Fibroblast of skin of right biceps (primary cell): ENCODE results near the gene CCZ1B.
"Not testable (repeated sequence)": the region's sequence is repeated elsewhere in the genome, so short reads cannot be mapped to it uniquely, and the experiment has no call there.

Experiments
- DNase-seq: peaks from one replicate; pipeline ENCODE4 v3.0.0-alpha.2; 2013

CCZ1B gene

DNA sequence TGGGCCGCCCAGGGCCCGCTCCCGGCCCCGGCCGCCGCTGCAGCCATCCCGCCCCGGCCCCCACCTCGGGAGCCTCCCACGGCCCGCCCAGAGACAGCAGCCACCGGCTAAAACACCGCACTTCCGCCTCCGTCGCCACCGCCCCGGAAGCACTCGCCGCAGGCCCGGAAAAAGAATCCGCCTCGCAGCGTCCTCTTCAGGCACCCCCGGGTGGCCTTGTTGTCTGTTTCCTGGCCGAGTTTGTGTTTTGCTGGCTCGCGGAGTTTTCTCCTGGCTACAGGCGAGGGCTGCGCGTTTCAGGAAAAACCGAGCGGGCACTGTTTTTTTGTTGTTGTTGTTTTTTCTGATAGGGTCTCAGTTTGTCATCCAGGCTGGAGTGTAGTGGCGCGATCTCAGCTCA is at the start of gene CCZ1B:
Gene CCZ1B, minus strand, starts transcription at position 125 of the 400 bp plus-strand sequence. Its CDS starts 78 bp downstream, at position 47.
- peak; percentile 76 for DNase-seq

DNA sequence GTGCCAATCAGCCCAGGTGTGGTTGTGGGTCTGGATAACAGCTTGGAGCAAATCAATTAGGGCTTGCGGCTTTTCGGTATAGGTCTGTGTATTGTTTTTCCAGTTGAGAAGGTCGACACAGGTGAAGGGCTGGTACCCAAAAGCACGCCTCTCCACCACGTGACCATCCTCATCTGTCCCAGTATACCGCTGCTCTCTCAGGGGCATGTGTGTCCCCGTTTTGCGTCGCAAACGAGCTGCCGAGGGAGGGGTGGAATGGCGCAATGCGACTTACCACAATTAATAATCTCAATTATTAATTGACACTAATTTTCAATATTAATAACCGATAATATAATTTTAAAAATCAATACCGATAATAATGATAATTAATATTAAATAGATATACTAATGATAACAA is 48.9 kb upstream of the CCZ1B start:
- not testable (repeated sequence) for DNase-seq

DNA sequence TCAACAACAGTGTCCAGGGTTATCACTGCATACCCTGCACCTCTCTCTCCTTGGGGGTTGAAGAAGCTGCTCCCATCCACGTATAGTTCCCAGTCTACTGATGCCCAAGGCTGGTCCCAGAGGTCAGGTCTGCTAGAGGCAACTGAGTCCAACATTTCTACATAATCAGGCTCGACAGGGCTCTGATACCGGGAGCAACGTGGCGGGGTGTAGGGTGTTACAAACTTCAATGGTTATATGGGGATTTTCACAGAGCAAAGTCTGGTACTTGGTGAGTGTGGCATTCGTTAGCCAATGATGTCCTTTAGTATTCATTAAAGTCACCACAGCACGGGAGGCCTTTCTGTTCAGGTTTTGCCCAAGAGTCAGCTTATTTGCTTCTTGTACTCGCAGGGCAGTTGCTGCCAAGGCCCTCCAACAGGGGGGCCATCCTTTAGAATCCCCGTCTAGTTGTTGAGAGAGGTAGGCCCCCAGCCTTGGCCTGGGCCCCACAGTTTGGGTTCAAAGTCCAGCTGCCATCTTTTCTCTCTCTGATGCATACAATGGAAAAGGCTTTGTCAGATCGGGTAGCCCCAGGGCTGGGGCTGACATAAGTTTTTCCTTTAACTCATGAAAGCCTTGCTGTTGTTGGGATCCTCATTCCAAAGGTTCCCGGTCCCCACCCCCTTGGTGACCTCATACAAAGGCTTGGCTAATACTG is 46.3 kb upstream of the CCZ1B start:
- not testable (repeated sequence) for DNase-seq

GRCh38 chr7:6871421-6872144 is 45.5 kb upstream of the CCZ1B start:
- not testable (repeated sequence) for DNase-seq

DNA sequence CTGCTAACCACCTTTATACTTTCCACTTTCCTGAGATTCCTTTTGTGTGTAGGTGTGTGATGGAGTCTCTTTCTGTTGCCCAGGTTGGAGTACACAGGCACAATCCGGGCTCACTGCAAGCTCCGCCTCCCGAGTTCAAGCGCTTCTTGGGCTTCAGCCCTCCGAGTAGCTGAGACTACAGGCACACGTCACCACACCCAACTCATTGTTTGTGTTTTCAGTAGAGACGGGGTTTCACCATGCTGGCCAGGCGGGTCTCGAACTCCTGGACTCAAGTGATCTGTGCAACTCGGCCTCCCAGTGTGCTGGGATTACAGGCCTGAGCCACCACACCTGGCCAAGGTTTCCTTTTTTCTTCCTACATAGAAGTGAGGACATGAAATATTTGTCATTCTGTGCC is 38.7 kb upstream of the CCZ1B start:
- DNase-seq: not testable (repeated sequence)

DNA sequence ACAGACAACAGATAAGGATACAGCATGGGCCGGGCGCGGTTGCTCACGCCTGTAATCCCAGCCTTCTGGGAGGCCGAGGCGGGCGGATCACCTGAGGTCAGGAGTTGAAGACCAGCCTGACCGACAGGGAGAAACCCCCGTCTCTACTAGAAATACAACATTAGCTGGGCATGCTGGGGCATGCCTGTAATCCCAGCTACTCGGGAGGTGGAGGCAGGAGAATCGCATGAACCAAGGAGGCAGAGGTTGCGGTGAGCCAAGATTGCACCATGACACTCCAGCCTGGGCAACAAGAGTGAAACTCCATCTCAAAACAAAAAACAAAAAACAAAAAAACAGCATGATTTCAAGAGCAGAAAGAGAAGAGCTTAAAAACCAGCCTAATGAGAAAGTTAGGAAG is 38.1 kb upstream of the CCZ1B start:
- DNase-seq: not testable (repeated sequence)

GRCh38 chr7:6862876-6863275 is 36.8 kb upstream of the CCZ1B start:
- not testable (repeated sequence) for DNase-seq

GRCh38 chr7:6857721-6858314 is 31.7 kb upstream of the CCZ1B start:
- DNase-seq: peak; percentile 30

- DNase-seq: not testable (repeated sequence)
Observed at GRCh38 chr7:6855563-6856131, 29.6 kb upstream of the CCZ1B start.

- DNase-seq: not testable (repeated sequence)
Observed at GRCh38 chr7:6854747-6855562, 28.9 kb upstream of the CCZ1B start.

DNA sequence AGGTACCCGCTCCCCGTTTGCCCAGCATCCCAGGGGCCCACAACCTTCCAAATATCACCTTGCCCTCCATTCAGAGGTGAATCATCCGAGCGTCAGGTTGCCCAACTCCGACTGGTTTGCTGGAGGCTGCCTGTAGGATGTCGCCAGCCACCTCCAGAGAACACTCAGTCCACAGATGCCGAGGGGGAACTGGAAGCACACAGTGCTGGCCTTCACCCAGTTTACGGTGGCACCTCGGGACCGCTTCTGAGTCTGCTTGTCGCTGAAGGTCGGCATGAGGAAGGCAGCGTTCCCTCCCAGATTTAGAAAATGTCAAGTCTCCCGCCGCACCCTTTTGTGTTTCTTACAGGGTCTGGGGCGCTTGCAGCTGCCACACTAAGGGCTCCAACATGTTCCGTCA is 27.6 kb upstream of the CCZ1B start:
- not testable (repeated sequence) for DNase-seq

DNA sequence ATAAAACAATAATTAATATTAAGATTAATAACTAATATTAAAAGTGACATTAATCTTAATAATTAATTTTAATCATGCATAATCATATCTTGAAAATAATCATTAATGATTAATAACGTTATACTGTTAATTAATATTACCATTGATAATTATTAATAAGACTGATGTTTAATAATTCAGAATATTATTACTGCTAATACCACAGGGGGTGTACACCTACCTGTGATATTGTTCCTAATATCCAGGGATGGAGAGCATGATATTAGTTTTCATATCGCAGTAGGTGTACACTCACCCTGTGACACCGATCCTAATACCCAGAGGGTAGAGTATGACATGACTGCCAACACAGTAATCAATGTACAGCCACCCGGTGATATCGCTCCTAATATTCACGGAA is 23.1 kb upstream of the CCZ1B start:
- not testable (repeated sequence) for DNase-seq

DNA sequence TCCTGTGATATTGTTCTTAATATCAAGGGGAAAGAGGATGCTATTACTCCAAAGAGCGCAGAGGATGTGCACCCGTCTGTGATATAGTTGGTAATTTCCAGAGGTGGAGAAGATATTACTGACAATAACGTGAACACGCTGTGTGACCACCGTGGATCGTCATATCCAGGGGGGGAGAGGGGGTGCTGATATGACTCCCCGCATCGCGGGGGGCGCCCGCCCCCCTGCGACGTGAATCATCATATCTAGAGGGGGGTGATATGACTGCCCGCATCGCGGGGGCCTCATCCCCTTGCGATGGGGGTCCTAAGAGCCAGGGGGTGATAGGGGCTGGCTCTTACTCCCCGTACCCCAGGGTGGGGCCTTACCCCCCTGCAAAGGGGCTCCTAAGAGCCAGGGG is 21.7 kb upstream of the CCZ1B start:
- DNase-seq: not testable (repeated sequence)

GRCh38 chr7:6845971-6846449 is 19.9 kb upstream of the CCZ1B start:
- DNase-seq: not testable (repeated sequence)

GRCh38 chr7:6843654-6844053 is 17.6 kb upstream of the CCZ1B start:
- not testable (repeated sequence) for DNase-seq

GRCh38 chr7:6843092-6843491 is 17.0 kb upstream of the CCZ1B start:
- not testable (repeated sequence) for DNase-seq

DNA sequence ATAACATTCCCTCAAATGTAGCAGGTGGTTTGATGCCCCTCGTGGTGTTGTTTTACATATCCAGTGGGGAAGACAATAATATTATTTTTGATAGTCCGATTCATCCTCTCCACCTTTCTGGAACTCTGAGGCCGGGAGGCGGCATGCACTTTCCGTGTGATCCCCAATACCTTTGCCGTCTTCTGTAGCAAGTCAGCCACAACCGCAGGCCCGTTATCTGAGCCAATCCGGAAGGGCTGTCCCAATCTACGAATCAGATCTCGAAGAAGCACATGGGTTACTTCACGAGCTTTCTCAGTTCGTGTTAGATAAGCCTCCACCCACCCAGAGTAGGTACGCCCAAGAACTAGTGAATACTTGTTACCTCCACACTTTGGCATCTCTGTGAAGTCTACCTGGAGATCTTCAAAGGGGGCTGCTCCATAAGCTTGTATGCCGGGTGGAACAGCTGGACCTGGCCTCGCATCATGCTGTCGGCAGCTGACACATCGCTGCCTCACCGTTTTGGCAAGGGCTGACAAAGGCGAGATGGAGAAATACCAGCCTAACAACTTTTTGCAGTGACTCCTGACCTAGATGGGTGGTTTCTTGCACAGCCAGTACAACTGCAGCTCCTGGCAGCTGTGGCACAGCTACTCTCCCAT is 16.3 kb upstream of the CCZ1B start:
- not testable (repeated sequence) for DNase-seq

GRCh38 chr7:6837081-6837480 is 11.0 kb upstream of the CCZ1B start:
- not testable (repeated sequence) for DNase-seq

- DNase-seq: not testable (repeated sequence)
Observed at GRCh38 chr7:6835521-6835920, 9.4 kb upstream of the CCZ1B start.

DNA sequence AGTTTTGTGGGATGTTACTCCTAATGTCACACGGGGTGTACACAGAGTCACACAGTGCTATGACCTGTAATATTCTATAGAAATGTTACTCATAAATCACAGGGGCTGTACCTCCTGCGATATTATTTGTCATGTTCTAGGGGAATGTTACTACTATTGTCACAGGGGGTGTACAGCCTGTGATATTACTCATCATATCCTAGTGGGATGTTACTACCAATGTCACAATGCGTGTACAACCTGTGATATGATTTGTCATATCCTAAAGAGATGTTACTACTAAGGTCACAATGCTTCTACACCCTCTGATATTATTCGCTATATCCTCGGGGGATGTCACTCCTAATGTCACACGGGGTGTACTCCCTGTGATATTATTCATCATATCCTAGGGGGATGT is 7.6 kb upstream of the CCZ1B start:
- DNase-seq: no peak

- DNase-seq: no peak
Observed at GRCh38 chr7:6831018-6831725, 5.1 kb upstream of the CCZ1B start.
